Peyer's patch (tissue), 4 donors: ENCODE results near the gene NPPC.

Experiments used
- POLR2A ChIP-seq, 2 donors: fragments of 450-650 bp; IDR thresholded peaks; one replicate each; pipeline ENCODE4 v1.5.1; 2017; ENCODE audit warnings: antibody characterized with exemption in 2 of 2, mild to moderate bottlenecking in 2 of 2, moderate library complexity in 2 of 2
- TF ChIP-seq, protein P1 (sequence below), 6 experiments: fragments of 450-650 bp in 4 of 6; fragments of 200-600 bp in 2 of 6; sonication (generic) in 1 of 6; IDR thresholded peaks; one replicate each; pipeline ENCODE4 v1.5.1; 2017 to 2019; ENCODE audit warnings: antibody characterized with exemption in 6 of 6, mild to moderate bottlenecking in 3 of 6, moderate library complexity in 1 of 6

DNA sequence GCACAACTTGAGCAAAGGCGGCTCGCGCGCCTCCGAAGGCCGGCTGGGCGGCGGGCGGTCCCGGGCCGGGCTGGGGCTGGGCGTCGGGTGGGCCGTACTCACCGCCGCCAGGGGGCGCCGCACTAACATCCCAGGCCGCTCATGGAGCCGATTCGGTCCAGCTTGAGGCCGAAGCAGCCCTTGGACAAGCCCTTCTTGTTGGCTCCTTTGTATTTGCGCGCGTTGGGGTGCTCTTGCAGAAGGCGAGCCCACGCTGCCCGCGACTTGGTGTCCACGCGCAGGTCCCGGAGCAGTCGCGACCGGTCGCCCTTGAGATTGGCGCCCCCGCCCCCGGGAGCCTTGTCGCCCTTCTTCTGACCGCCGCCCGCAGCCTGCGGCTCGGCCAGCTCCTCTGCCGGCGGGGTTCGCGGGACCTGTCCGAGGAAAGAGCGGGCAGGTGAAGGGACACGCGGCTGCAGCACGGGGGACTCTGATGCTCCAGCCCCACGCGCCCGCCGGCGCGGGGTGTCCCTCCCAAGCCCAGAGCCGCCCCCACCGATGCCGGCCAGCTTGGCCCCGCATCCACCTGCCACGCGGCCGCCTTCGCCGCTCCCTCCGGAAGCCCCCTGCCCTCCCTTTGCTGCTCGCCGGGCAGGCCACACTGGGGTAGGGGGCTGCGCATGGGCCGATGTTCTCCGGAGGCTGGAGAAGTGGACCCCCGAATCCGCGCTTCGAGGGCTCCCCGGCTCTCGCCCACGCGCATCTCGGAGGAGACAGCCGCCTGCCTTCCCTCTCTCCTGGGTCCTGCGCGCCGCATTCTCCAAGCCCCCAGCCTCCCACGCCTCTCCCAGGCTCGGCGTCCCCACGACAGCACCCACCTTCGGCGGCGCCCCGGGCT, 655 bp downstream of the NPPC start:
- TF ChIP-seq, protein P1, sequence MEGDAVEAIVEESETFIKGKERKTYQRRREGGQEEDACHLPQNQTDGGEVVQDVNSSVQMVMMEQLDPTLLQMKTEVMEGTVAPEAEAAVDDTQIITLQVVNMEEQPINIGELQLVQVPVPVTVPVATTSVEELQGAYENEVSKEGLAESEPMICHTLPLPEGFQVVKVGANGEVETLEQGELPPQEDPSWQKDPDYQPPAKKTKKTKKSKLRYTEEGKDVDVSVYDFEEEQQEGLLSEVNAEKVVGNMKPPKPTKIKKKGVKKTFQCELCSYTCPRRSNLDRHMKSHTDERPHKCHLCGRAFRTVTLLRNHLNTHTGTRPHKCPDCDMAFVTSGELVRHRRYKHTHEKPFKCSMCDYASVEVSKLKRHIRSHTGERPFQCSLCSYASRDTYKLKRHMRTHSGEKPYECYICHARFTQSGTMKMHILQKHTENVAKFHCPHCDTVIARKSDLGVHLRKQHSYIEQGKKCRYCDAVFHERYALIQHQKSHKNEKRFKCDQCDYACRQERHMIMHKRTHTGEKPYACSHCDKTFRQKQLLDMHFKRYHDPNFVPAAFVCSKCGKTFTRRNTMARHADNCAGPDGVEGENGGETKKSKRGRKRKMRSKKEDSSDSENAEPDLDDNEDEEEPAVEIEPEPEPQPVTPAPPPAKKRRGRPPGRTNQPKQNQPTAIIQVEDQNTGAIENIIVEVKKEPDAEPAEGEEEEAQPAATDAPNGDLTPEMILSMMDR (IDR thresholded peaks at IDR 0.05), result peak; percentile 73 to 92 (median 88)
- TF ChIP-seq POLR2A (IDR thresholded peaks at IDR 0.05), result no peak
